Hindlimb muscle (tissue), 1 donor: ENCODE measurements around the gene PDLIM3. TPM values are rescaled to one million over a fixed set of nuclear protein-coding genes. Genes with fewer than 3 reads are reported as not detected.
"Not testable (repeated sequence)": the region's sequence is repeated elsewhere in the genome, so short reads cannot be mapped to it uniquely, and the experiment has no call there.

Experiments used
- DNase-seq: peaks from one replicate; pipeline ENCODE4 v3.0.0-alpha.2; 2013
- polyA plus RNA-seq: library from polyadenylated mRNA; unstranded; fragments of 120-200 nt; gene quantifications from one replicate; pipeline ENCODE4 v1.2.1, GENCODE V29; 2013; ENCODE audit not compliant: insufficient read length

Gene PDLIM3
- polyA plus RNA-seq, 1 donor = 410 TPM

GRCh38 chr4:185518494-185518893, 16.8 kb downstream of the PDLIM3 start:
- DNase-seq = no peak

GRCh38 chr4:185518069-185518468, 17.2 kb downstream of the PDLIM3 start:
- no peak for DNase-seq

- DNase-seq = no peak
Observed at GRCh38 chr4:185515248-185515647, 20.1 kb downstream of the PDLIM3 start.

- no peak for DNase-seq
Observed at GRCh38 chr4:185514182-185514697, 21.1 kb downstream of the PDLIM3 start.

- DNase-seq = no peak
Observed at GRCh38 chr4:185513489-185514181, 21.7 kb downstream of the PDLIM3 start.

GRCh38 chr4:185512516-185512915, 22.8 kb downstream of the PDLIM3 start:
- no peak for DNase-seq

GRCh38 chr4:185511243-185511642, 24.1 kb downstream of the PDLIM3 start:
- not testable (repeated sequence) for DNase-seq

GRCh38 chr4:185510806-185511205, 24.5 kb downstream of the PDLIM3 start:
- DNase-seq = no peak

- no peak for DNase-seq
Observed at GRCh38 chr4:185508181-185508580, 27.1 kb downstream of the PDLIM3 start.

GRCh38 chr4:185506422-185506821, 28.9 kb downstream of the PDLIM3 start:
- DNase-seq = no peak

- peak; percentile 31 for DNase-seq
Observed at GRCh38 chr4:185504098-185505047, 30.9 kb downstream of the PDLIM3 start.

- no peak for DNase-seq
Observed at GRCh38 chr4:185502386-185502785, 32.9 kb downstream of the PDLIM3 start.

GRCh38 chr4:185500576-185500975, 34.7 kb downstream of the PDLIM3 start:
- no peak for DNase-seq

- no peak for DNase-seq
Observed at GRCh38 chr4:185500035-185500434, 35.3 kb downstream of the PDLIM3 start.

- no peak for DNase-seq
Observed at GRCh38 chr4:185488650-185489049, 46.7 kb downstream of the PDLIM3 start.

GRCh38 chr4:185481401-185481800, 53.9 kb downstream of the PDLIM3 start:
- DNase-seq = no peak

- no peak for DNase-seq
Observed at GRCh38 chr4:185480016-185480732, 55.1 kb downstream of the PDLIM3 start.

- DNase-seq = no peak
Observed at GRCh38 chr4:185479507-185479971, 55.8 kb downstream of the PDLIM3 start.

GRCh38 chr4:185473247-185473646, 62.1 kb downstream of the PDLIM3 start:
- DNase-seq = no peak

GRCh38 chr4:185472103-185472542, 63.2 kb downstream of the PDLIM3 start:
- DNase-seq = no peak

- DNase-seq = peak; percentile 93
Observed at GRCh38 chr4:185471235-185472102, 63.8 kb downstream of the PDLIM3 start, which contains the start of gene CCDC110. CCDC110 (minus strand) TSS chr4:185471733; CDS start chr4:185471683, 50 bp downstream.
